Embryonic facial prominence (tissue), 1 donor: ENCODE results near the gene EPHA4.

Source experiments
- DNase-seq: peaks from one replicate; pipeline ENCODE4 v3.0.0-alpha.2; 2016; ENCODE audit errors: extremely low spot score

EPHA4 gene

GRCh38 chr2:221572219-221572820, at the start of gene EPHA4:
Gene EPHA4, minus strand, starts transcription at chr2:221572304. Its CDS starts 56 bp downstream, at chr2:221572248.
- DNase-seq = peak; percentile 89

GRCh38 chr2:221618007-221618406, 45.9 kb upstream of the EPHA4 start:
- DNase-seq = no peak

GRCh38 chr2:221616561-221616960, 44.5 kb upstream of the EPHA4 start:
- no peak for DNase-seq

GRCh38 chr2:221614274-221614673, 42.2 kb upstream of the EPHA4 start:
- no peak for DNase-seq

GRCh38 chr2:221612800-221613199, 40.7 kb upstream of the EPHA4 start:
- no peak for DNase-seq

- DNase-seq = no peak
These were observed 40.1 kb upstream of the EPHA4 start for GRCh38 chr2:221612161-221612560.

GRCh38 chr2:221610675-221611074, 38.6 kb upstream of the EPHA4 start:
- DNase-seq = no peak

GRCh38 chr2:221610255-221610654, 38.2 kb upstream of the EPHA4 start:
- no peak for DNase-seq

GRCh38 chr2:221608442-221608841, 36.3 kb upstream of the EPHA4 start:
- no peak for DNase-seq

GRCh38 chr2:221606424-221606823, 34.3 kb upstream of the EPHA4 start:
- DNase-seq = no peak

GRCh38 chr2:221605751-221606240, 33.7 kb upstream of the EPHA4 start:
- no peak for DNase-seq

GRCh38 chr2:221602938-221603337, 30.8 kb upstream of the EPHA4 start:
- DNase-seq = no peak

GRCh38 chr2:221601376-221601775, 29.3 kb upstream of the EPHA4 start:
- no peak for DNase-seq

- no peak for DNase-seq
These were observed 28.3 kb upstream of the EPHA4 start for GRCh38 chr2:221600388-221600787.

- no peak for DNase-seq
These were observed 24.1 kb upstream of the EPHA4 start for GRCh38 chr2:221596192-221596591.

GRCh38 chr2:221590861-221591365, 18.8 kb upstream of the EPHA4 start:
- DNase-seq = no peak

- no peak for DNase-seq
These were observed 17.6 kb upstream of the EPHA4 start for GRCh38 chr2:221589696-221590095.

GRCh38 chr2:221588306-221588985, 16.3 kb upstream of the EPHA4 start:
- no peak for DNase-seq

- no peak for DNase-seq
These were observed 9.9 kb upstream of the EPHA4 start for GRCh38 chr2:221581986-221582385.

- no peak for DNase-seq
These were observed 2.1 kb upstream of the EPHA4 start for GRCh38 chr2:221574231-221574570.

- DNase-seq = peak; percentile 66
These were observed 1.5 kb upstream of the EPHA4 start for GRCh38 chr2:221573430-221574230.

GRCh38 chr2:221572821-221573429, 821 bp upstream of the EPHA4 start:
- DNase-seq = peak; percentile 23
